GM19099 (cell line): ENCODE results near the gene TBX5.

ENCODE experiments used
- POLR2A ChIP-seq: IDR thresholded peaks from 3 replicates; pipeline ENCODE4 v1.6.1; 2011; ENCODE audit warnings: low read depth; ENCODE audit not compliant: insufficient read length; ENCODE audit errors: extremely low read depth

The TBX5 gene

DNA sequence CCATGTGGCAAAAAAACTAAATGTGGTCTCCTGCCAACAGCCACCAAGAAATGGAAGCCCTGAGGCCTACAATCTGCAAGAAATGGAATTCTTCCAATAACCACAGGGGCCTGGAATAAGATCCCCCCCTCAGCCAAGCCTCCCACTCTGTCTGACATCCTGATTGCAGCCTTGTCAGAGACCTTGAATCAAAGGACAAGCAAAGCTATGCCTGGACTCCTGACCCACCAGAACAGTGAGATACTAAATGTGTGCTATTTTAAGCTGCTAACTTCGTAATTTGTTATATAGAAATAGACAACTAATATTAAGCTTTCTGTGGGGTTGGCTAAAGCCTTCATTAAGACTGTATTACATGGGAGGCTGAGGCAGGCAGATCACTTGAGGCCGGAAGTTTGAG is 77.7 kb downstream of the TBX5 start:
- TF ChIP-seq POLR2A: no peak

DNA sequence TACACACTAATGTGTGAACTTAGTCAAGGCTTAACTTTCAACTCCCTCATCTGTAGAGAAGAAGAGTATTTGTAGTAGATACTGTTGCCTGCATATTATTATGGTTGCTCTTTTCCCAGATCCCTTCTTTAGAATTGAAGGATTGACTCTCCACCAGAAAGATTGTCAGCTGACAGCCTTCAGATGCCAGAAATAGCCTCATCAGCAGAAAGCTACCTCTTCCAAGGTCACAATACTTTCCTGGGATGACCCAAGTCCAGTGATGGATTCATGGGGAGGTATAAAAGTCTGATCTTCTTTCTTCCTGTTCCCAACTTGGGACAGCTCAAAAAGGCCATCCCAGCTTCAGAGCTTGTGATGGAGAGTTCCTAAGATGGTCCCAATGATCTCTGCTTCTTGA is 78.2 kb downstream of the TBX5 start:
- TF ChIP-seq POLR2A: no peak

- TF ChIP-seq POLR2A: no peak
These were observed 84.4 kb downstream of the TBX5 start for GRCh38 chr12:114321524-114321923.

- no peak for TF ChIP-seq POLR2A
These were observed 85.0 kb downstream of the TBX5 start for GRCh38 chr12:114320968-114321367.

GRCh38 chr12:114320101-114320500 is 85.8 kb downstream of the TBX5 start:
- no peak for TF ChIP-seq POLR2A

DNA sequence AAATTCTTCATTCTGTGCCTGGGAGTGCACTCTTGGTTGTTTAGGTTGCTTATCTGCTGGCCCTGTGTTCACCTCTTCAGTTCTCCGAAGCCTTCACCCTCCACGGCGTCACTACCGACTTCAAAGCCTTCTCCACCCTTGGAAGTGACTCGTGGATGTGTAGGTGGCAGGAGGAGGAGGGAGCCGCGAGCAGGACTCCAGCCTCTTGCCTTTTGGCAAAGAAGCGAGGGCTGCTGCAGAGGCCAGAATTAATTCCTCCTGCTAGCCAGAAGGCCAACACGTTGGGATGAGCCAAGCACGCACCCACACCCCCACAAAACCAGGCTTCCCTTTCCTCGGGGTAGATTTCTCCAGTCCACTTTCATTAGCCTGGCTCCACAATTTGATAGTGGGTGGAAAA is 86.5 kb downstream of the TBX5 start:
- no peak for TF ChIP-seq POLR2A

DNA sequence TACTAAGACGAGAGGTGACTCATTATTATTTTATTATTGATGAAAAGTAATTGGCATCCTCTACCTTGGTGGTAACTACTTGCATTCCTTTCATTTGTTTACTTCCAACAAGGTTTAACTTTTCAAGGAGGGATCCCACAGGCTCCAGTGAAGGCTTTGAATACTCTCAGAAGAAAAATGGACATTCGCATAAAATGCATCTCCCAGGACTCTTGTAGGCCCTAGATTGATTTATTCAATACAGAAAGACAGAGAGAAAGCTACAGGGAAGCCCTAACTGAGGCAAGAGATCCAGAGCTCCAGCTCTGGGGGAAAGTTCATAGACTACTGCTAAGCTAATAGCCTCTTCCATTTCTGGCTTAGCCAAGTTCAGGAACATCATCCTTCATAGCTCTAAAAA is 87.0 kb downstream of the TBX5 start:
- no peak for TF ChIP-seq POLR2A

GRCh38 chr12:114316076-114316475 is 89.9 kb downstream of the TBX5 start:
- TF ChIP-seq POLR2A: no peak

DNA sequence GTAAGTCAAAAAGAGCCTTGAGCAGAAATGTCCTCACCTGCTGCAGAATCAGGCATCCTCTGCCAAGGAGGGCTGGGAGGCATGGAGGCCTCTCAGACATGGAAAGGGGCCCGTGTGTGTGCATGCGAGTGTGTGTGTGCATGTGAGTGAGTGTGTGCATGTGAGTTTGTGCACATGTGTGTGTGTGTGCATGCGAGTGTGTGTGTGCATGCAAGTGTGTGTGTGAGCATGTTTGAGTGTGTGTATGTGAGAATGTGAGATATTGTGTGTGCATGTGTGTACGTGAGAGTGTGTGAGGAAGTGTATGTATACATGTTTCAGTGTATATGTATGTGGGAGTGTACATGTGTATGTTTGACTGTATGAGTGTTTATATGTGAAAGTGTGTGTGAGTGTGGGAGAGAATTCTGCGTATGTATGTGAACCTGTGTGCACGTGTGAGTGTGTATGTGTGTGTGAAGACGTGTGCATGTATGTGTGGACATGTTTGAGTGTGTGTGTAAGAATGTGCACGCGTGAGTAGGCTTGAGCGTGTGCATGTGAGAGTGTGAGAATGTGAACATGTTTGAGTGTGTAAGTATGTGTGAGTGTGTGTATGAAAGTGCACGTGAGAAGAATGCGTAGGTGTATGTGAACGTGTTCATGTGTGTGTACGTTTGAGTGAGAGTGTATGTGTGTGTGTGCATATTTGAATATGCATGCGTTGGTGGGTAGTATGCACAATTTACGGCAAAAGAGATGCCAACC is 90.8 kb downstream of the TBX5 start:
- TF ChIP-seq POLR2A: no peak

DNA sequence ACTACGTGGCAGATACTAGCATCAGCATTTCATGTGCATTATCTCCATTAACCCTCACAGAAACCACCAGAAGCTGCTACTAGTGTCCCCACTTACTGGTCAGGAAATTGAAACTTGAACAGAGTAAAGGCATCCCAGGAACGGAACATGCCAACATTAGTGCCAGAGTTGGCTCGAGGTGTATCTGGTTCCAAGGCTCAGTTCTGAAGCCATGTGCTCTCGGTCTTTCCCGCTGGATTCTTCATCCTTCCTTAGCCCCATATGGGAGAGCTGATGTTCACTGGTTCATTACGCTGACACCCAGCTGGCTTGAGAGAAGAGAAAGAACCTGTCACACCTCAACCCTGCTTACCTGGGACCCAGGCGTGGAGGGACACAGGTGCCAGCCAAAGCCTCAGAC is 91.5 kb downstream of the TBX5 start:
- TF ChIP-seq POLR2A: no peak

GRCh38 chr12:114313910-114314309 is 92.0 kb downstream of the TBX5 start:
- no peak for TF ChIP-seq POLR2A

- no peak for TF ChIP-seq POLR2A
These were observed 94.0 kb downstream of the TBX5 start for GRCh38 chr12:114311974-114312373.

- no peak for TF ChIP-seq POLR2A
These were observed 99.3 kb downstream of the TBX5 start for GRCh38 chr12:114306646-114307045.

GRCh38 chr12:114305446-114305845 is 100.5 kb downstream of the TBX5 start:
- TF ChIP-seq POLR2A: no peak
